Heart right ventricle (tissue), 16 donors: ENCODE data around the gene DELE1. TPM values are rescaled to one million over a fixed set of nuclear protein-coding genes. Genes with fewer than 3 reads are reported as not detected.

Experiments used
- ATAC-seq, 8 donors: fragments of 200-7000 bp; cut with Tn5 transposase; one replicate each; pipeline ENCODE4 v1.9.1; 2020; ENCODE audit warnings: mild to moderate bottlenecking in 8 of 8, moderate library complexity in 8 of 8, moderate number of reproducible peaks in 1 of 8
- DNase-seq, 2 donors: peaks; one replicate each; pipeline ENCODE4 v3.0.0-alpha.2; 2020
- H3K27ac ChIP-seq, 10 donors: fragments of 200-600 bp; sonication (generic) in 2 of 10; one replicate each; pipeline versions ENCODE4 v1.5.0 to v1.8.0; 2020 to 2022; ENCODE audit warnings: mild to moderate bottlenecking in 3 of 10
- H3K27me3 ChIP-seq, 7 donors: fragments of 200-600 bp; one replicate each; pipeline ENCODE4 v1.8.0; 2021 to 2022; ENCODE audit warnings: mild to moderate bottlenecking in 2 of 7
- H3K36me3 ChIP-seq, 9 donors: fragments of 200-600 bp; sonication (generic) in 1 of 9; one replicate each; pipeline versions ENCODE4 v1.5.0 to v1.8.0; 2020 to 2022; ENCODE audit warnings: mild to moderate bottlenecking in 2 of 9
- H3K4me1 ChIP-seq, 9 donors: fragments of 200-600 bp; sonication (generic) in 1 of 9; one replicate each; pipeline versions ENCODE4 v1.5.0 to v1.8.0; 2020 to 2022; ENCODE audit warnings: mild to moderate bottlenecking in 4 of 9
- H3K4me3 ChIP-seq, 10 donors: fragments of 200-600 bp; sonication (generic) in 2 of 10; one replicate each; pipeline versions ENCODE4 v1.5.0 to v1.8.0; 2020 to 2022; ENCODE audit warnings: mild to moderate bottlenecking in 7 of 10, moderate library complexity in 2 of 10
- H3K9me3 ChIP-seq, 11 donors: fragments of 200-600 bp in 10 of 11; sonication (generic) in 2 of 11; one replicate each; pipeline versions ENCODE4 v1.5.0 to v1.8.0; 2013 to 2022; ENCODE audit warnings: mild to moderate bottlenecking in 2 of 11, control low read depth in 1 of 11, moderate library complexity in 1 of 11
- WGBS, 2 donors: extraction: QIAGEN DNeasy Blood & Tissue Kit; methylation state at CpG; one replicate each; pipeline ENCODE4 v1.1.7; 2013; ENCODE audit warnings: inconsistent platforms in 1 of 2; 5-methylcytosine and 5-hydroxymethylcytosine counted together
- intact Hi-C, 10 donors: fragments of 100-400 bp; cut with DNase I; formaldehyde crosslinking; loops; one replicate each; pipeline versions ENCODE4 v1.11.1 to v1.14.2; 2022
- polyA plus RNA-seq, 2 donors: library from polyadenylated mRNA; stranded (reverse); fragments of 200-250 nt; gene quantifications; one replicate each; pipeline ENCODE4 v1.2.3, GENCODE V29; 2013
- total RNA-seq, 10 donors: library from RNA; stranded (reverse); fragmentation: NEBNext Ultra II Directional in 3 of 10; extraction: Animal tissue kit (Norgen Biotek cat#: 25700) in 3 of 10; gene quantifications; one replicate each; pipeline versions ENCODE4 v1.2.1 to v1.2.4, GENCODE V29; 2021 to 2023
- TF ChIP-seq, protein P1 (sequence below), 9 donors: fragments of 200-600 bp; sonication (generic) in 2 of 9; IDR thresholded peaks; one replicate each; pipeline versions ENCODE4 v1.5.0 to v1.8.0; 2021 to 2022; ENCODE audit warnings: antibody characterized with exemption in 9 of 9, mild to moderate bottlenecking in 5 of 9, moderate library complexity in 1 of 9
- donor health status: Arrhythmogenic right ventricular cardiomyopathy.
- donor health status: ischemic (EF 13 %, LVEDD 7.1; RV severe dilation, severe dysfunction).
- donor health status: healthy with polysubstance abuse.
- donor health status: DM: no; HTN: yes; CAD: no.
- donor health status: DM: no; HTN: no; CAD: no.
- donor health status: ischemic (EF 25% LVEDD 6.9; RV normal size, moderate dysfunction).
- donor health status: ischemic (EF 25% LVEDD 5.7; RV mildly dilated, moderate dysfunction).
- donor health status: healthy.
- donor health status: DM: yes; HTN: yes; CAD: no.
- donor health status: Ischemic cardiomyopathy.
- donor health status: ischemic (EF 35%, LVEDD 5.7; RV mildly dilated, moderate dysfunction).
- donor health status: nonischemic (EF 11% LVEDD 7.7; RV severe dilation, severe dysfunction).
- donor health status: DM: yes; HTN: yes; CAD: no.
- donor health status: PGD.
- donor health status: ischemic (EF 29% LVEDD 5.4; RV normal size, mild dysfunction).
- donor health status: nonischemic (EF 23%, LVEDD 6.1; RV moderate dilation, normal function).

The DELE1 gene
- total and polyA plus RNA-seq, 12 donors = 50.1 to 192 (median 113) TPM

DNA sequence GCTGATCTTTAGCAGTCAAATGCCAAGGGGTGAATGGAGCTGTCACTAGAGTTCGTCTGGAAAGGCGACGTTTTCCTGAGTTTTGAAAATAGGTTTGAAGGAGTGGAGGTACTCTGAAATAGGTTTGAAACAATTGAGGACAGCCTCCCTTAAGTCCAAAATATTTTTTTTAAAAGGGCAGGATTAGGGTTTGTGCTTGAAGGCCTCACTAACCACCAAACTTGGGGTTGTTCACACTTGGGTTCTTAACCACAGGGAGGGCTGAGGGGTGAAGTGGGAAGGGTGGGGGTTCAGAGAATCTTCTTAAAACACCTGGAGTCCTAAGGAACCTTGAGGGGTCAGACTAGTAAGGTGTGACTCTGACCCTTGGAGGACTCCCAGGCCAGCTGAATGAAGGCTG lies 37.8 kb downstream of the DELE1 start:
- peak overlapping the region in 1 of 10 donors; percentile 72 for H3K27ac ChIP-seq
- TF ChIP-seq, protein P1, sequence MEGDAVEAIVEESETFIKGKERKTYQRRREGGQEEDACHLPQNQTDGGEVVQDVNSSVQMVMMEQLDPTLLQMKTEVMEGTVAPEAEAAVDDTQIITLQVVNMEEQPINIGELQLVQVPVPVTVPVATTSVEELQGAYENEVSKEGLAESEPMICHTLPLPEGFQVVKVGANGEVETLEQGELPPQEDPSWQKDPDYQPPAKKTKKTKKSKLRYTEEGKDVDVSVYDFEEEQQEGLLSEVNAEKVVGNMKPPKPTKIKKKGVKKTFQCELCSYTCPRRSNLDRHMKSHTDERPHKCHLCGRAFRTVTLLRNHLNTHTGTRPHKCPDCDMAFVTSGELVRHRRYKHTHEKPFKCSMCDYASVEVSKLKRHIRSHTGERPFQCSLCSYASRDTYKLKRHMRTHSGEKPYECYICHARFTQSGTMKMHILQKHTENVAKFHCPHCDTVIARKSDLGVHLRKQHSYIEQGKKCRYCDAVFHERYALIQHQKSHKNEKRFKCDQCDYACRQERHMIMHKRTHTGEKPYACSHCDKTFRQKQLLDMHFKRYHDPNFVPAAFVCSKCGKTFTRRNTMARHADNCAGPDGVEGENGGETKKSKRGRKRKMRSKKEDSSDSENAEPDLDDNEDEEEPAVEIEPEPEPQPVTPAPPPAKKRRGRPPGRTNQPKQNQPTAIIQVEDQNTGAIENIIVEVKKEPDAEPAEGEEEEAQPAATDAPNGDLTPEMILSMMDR (IDR thresholded peaks at IDR 0.05) = no peak
- 85 to 91% methylated on average over 3 of the region's 3 CpGs for WGBS, 2 donors

GRCh38 chr5:141963701-141964100 lies 40.0 kb downstream of the DELE1 start:
- Histone ChIP-seq H3K4me3 (no peak overlapping the region), H3K4me1 (peaks cover 5 to 34% (median 26%) of the 10 kb centered on the region in 9 donors), H3K27me3 (no peaks in the 10 kb centered on the region), H3K36me3 (no peaks in the 10 kb centered on the region), H3K27ac (no peak overlapping the region), H3K9me3 (no peaks in the 10 kb centered on the region)
- intact Hi-C loops = loop anchor here in 8 of 10 donors (2.0 to 10.0 kb wide), 9 partner anchors 41 to 273 kb away; partner anchors contain the start of gene DELE1 (in 1 of the 8)
- no peak for DNase-seq
- 58 to 66% methylated on average over 3 of the region's 3 CpGs for WGBS, 2 donors
- no peak for ATAC-seq
- TF ChIP-seq, protein P1 (IDR thresholded peaks at IDR 0.05) = no peak

More for the DNA sequence above, 37.8 kb downstream of the DELE1 start:
- Histone ChIP-seq H3K9me3 (no peaks in the 10 kb centered on the region), H3K36me3 (no peaks in the 10 kb centered on the region), H3K27me3 (no peaks in the 10 kb centered on the region), H3K4me1 (peaks cover 5 to 50% (median 41%) of the 10 kb centered on the region in 9 donors), H3K4me3 (no peak overlapping the region)
- no peak for ATAC-seq
- intact Hi-C loops = loop anchor here in 8 of 10 donors (2.0 to 10.0 kb wide), 9 partner anchors 39 to 271 kb away; partner anchors contain the start of gene DELE1 (in 1 of the 8)
- no peak for DNase-seq

- intact Hi-C loops = loop anchor here in 1 of 10 donors (10.0 kb wide), 1 partner anchor 80 kb away; no protein-coding TSS in a partner anchor
- no peaks in the 10 kb centered on the region for H3K9me3 ChIP-seq
- H3K36me3 ChIP-seq = no peaks in the 10 kb centered on the region
- 75 to 77% methylated on average over 7 of the region's 7 CpGs for WGBS, 2 donors
- DNase-seq (no peak), ATAC-seq (no peak)
- TF ChIP-seq, protein P1 (IDR thresholded peaks at IDR 0.05) = no peak
- no peak overlapping the region for H3K4me3 ChIP-seq
- peaks cover 5 to 28% (median 23%) of the 10 kb centered on the region in 9 donors for H3K4me1 ChIP-seq
- H3K27ac ChIP-seq = no peak overlapping the region
- no peaks in the 10 kb centered on the region for H3K27me3 ChIP-seq
Measured at GRCh38 chr5:141965071-141965470, 41.4 kb downstream of the DELE1 start.

DNA sequence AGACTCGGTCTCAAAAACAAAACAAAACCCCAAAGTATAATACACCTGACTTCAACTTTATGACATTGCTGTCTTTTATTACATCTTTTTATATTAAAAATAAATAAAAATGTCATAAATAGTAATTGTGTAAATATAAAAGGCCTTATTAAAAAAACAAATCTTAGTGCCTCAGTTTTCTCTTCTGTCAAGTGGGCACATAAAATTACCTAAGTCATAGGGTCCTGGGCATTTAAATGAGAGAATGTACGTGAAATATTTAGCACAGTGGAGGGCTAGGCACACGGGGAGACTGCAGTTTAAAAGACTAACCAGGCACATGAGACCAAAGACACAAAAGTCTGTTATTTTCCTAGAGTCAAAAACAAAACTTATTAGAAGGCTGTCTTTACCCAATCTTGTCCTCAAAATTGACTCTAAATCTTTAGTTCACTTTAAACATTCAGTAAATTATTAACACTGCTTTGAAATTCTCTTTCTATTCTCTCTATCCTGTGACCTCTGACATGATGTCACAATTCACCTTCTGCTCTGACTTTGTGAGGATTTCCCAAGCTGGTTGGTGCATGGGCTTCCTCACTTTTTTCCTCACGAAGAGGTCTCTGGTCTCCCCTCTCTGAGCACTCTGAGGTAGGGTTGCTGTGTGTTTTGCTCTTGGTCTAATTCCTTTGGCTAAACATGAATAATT lies 42.7 kb downstream of the DELE1 start:
- intact Hi-C loops = loop anchor here in 1 of 10 donors (10.0 kb wide), 1 partner anchor 82 kb away; no protein-coding TSS in a partner anchor
- Histone ChIP-seq H3K9me3 (no peaks in the 10 kb centered on the region), H3K27ac (no peak overlapping the region), H3K27me3 (no peaks in the 10 kb centered on the region), H3K4me3 (no peak overlapping the region), H3K4me1 (peaks cover 0 to 28% (median 24%) of the 10 kb centered on the region in 9 donors), H3K36me3 (peaks cover 0 to 10% (median 0%) of the 10 kb centered on the region in 9 donors)
- ATAC-seq (no peak), DNase-seq (no peak)
- WGBS, 2 donors = 86 to 87% methylated on average over 4 of the region's 4 CpGs
- TF ChIP-seq, protein P1 (IDR thresholded peaks at IDR 0.05) = no peak
